ENCODE results near the gene ALG2. TPM values are rescaled to one million over a fixed set of nuclear protein-coding genes. Genes with fewer than 3 reads are reported as not detected.

The ALG2 gene
- total and polyA plus RNA-seq, 4 donors: 26.1 to 44.4 (median 37.1) TPM

DNA sequence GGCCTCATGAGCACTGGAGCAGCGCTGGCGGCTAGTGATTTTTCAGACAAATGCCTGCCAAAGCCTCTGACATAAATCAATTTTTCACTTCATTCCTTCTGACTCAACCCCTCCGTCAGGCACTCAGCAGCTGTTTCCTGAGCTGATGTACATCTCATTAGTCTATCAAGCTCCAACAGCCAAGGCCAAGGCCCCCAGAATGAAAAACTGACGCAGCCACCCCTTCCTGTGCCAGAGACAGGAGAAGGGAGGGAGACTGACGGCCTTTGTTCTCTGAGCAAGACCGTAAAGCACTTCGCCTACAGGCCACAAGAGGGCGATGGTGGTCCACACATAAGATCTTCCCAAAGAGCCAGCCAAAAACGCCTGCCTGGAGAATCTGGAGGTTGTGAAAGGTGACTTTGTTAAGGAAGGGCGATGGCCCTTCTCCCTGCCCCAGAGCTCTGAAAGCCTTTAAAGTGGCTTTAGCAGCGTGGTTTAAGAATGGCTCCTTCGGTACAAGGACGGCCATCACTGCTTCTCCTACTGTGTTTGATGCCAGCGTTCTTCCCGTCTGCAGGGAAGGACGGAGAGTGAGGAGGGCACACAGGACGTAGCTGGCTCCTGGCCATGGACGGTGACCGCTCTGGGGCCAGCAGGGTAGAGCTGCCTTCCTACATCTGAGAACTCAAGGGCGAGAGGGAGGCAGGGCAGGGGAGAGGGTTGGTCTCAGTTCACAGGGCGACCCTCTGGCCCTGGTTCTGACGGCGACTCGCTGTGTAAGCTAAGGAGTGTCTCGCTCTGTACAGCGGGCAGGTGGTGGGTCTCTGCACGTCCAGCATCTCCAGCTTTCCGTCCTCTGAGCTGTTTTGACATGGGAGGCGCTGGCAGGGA, 37.0 kb downstream of the ALG2 start:
- H3K9me3 ChIP-seq (ENCODE audit: control insufficient read depth in 4 of 4, insufficient read depth in 3 of 4, low read length in 3 of 4): no peaks in the 10 kb centered on the region
- ATAC-seq (ENCODE audit: insufficient read depth, low FRiP score) (peak; percentile 93), DNase-seq (peak; percentile 95 to 98 (median 98))
- H3K36me3 ChIP-seq (ENCODE audit: control insufficient read depth in 4 of 4, insufficient read depth in 4 of 4, low read length in 4 of 4): no peaks in the 10 kb centered on the region
- peak overlapping the region in 1 of 2 donors; percentile 76 for H3K9ac ChIP-seq (ENCODE audit: insufficient read depth in 1 of 2, low read length in 2 of 2)
- TF ChIP-seq, protein P1, sequence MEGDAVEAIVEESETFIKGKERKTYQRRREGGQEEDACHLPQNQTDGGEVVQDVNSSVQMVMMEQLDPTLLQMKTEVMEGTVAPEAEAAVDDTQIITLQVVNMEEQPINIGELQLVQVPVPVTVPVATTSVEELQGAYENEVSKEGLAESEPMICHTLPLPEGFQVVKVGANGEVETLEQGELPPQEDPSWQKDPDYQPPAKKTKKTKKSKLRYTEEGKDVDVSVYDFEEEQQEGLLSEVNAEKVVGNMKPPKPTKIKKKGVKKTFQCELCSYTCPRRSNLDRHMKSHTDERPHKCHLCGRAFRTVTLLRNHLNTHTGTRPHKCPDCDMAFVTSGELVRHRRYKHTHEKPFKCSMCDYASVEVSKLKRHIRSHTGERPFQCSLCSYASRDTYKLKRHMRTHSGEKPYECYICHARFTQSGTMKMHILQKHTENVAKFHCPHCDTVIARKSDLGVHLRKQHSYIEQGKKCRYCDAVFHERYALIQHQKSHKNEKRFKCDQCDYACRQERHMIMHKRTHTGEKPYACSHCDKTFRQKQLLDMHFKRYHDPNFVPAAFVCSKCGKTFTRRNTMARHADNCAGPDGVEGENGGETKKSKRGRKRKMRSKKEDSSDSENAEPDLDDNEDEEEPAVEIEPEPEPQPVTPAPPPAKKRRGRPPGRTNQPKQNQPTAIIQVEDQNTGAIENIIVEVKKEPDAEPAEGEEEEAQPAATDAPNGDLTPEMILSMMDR (IDR thresholded peaks at IDR 0.05; ENCODE audit: control extremely low read depth, extremely low read depth): peak; percentile 88
- H3K4me3 ChIP-seq: no peak overlapping the region
- WGBS, 2 donors: 29 to 40% methylated on average over 29 of the region's 29 CpGs
- H3K27me3 ChIP-seq (ENCODE audit: control insufficient read depth in 3 of 3, insufficient read depth in 3 of 3, low read length in 2 of 3): peaks cover 0 to 2% (median 0%) of the 10 kb centered on the region in 3 donors
- H3K4me1 ChIP-seq (ENCODE audit: control insufficient read depth in 5 of 5, insufficient read depth in 5 of 5, low read length in 5 of 5): peaks cover 0 to 17% (median 5%) of the 10 kb centered on the region in 5 donors
- peak overlapping the region in 1 of 2 donors; percentile 17 for H3K27ac ChIP-seq (ENCODE audit: low read depth in 1 of 2, low read length in 1 of 2)

DNA sequence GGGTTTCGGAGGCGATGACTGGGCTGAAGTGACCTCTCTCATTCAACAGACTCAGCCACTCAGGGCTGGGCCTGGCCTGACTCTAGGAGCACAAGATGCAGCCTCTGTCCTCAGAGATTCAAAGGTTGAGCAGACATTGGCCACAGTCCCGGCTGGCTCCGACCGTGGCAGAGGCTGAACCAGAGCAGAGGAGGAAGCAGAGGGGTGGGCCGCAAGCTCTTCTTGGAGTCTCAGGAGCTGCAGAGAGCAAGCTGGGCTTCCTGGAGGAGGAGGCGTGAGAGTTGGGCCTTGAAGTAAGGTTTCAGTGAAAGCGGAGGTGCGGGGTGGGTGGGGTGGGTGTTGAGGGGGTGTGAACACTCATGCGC, 37.6 kb downstream of the ALG2 start:
- Histone ChIP-seq H3K4me1 (ENCODE audit: control insufficient read depth in 5 of 5, insufficient read depth in 5 of 5, low read length in 5 of 5) (peaks cover 0 to 13% (median 5%) of the 10 kb centered on the region in 5 donors), H3K36me3 (ENCODE audit: control insufficient read depth in 4 of 4, insufficient read depth in 4 of 4, low read length in 4 of 4) (no peaks in the 10 kb centered on the region), H3K27me3 (ENCODE audit: control insufficient read depth in 3 of 3, insufficient read depth in 3 of 3, low read length in 2 of 3) (peaks cover 0 to 2% (median 0%) of the 10 kb centered on the region in 3 donors), H3K9ac (ENCODE audit: insufficient read depth in 1 of 2, low read length in 2 of 2) (no peak overlapping the region), H3K9me3 (ENCODE audit: control insufficient read depth in 4 of 4, insufficient read depth in 3 of 4, low read length in 3 of 4) (no peaks in the 10 kb centered on the region), H3K4me3 (no peak overlapping the region), H3K27ac (ENCODE audit: low read depth in 1 of 2, low read length in 1 of 2) (peak overlapping the region in 1 of 2 donors; percentile 28)
- ATAC-seq (ENCODE audit: insufficient read depth, low FRiP score): peak; percentile 2
- DNase-seq: no peak
- TF ChIP-seq, protein P1 (IDR thresholded peaks at IDR 0.05; ENCODE audit: control extremely low read depth, extremely low read depth): no peak
- WGBS, 2 donors: 43 to 44% methylated on average over 10 of the region's 10 CpGs

DNA sequence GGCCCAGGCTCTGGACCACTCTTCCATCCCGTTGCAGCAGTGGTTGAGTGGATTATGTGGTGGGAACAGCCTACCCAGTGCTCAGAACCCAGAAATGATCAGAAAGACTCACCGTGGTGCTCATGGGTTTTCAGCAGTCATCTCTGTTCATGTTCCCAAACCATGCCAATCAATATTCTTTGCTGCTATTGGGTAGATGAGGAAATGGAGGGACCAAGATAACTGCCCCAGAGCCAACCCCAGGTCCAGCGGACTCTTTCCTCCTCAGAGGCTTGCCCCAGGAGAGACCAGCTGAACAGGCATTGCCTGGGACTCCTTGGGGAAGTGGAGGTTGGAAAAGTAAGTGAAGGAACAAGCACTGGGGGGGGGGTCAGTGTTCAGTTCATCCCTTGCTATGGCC, 38.1 kb downstream of the ALG2 start:
- H3K27ac ChIP-seq (ENCODE audit: low read depth in 1 of 2, low read length in 1 of 2): peak overlapping the region in 1 of 2 donors; percentile 28
- H3K4me3 ChIP-seq: no peak overlapping the region
- peaks cover 0 to 15% (median 5%) of the 10 kb centered on the region in 5 donors for H3K4me1 ChIP-seq (ENCODE audit: control insufficient read depth in 5 of 5, insufficient read depth in 5 of 5, low read length in 5 of 5)
- WGBS, 2 donors: 86 to 88% methylated on average over 3 of the region's 3 CpGs
- H3K9me3 ChIP-seq (ENCODE audit: control insufficient read depth in 4 of 4, insufficient read depth in 3 of 4, low read length in 3 of 4): no peaks in the 10 kb centered on the region
- ATAC-seq (ENCODE audit: insufficient read depth, low FRiP score) (no peak), DNase-seq (no peak)
- TF ChIP-seq, protein P1 (IDR thresholded peaks at IDR 0.05; ENCODE audit: control extremely low read depth, extremely low read depth): no peak
- H3K36me3 ChIP-seq (ENCODE audit: control insufficient read depth in 4 of 4, insufficient read depth in 4 of 4, low read length in 4 of 4): no peaks in the 10 kb centered on the region
- H3K9ac ChIP-seq (ENCODE audit: insufficient read depth in 1 of 2, low read length in 2 of 2): no peak overlapping the region
- H3K27me3 ChIP-seq (ENCODE audit: control insufficient read depth in 3 of 3, insufficient read depth in 3 of 3, low read length in 2 of 3): peaks cover 0 to 2% (median 0%) of the 10 kb centered on the region in 3 donors
